Neural cell (in vitro differentiated cells): ENCODE data around the gene CUTC. TPM values are rescaled to one million over a fixed set of nuclear protein-coding genes. Genes with fewer than 3 reads are reported as not detected.

Experiments used
- H2AFZ ChIP-seq: fragments of 200-600, 300-800 bp; sonication (generic), shearing (Covaris generic); 2 replicates; pipeline ENCODE4 v1.6.0; 2014; ENCODE audit warnings: low read depth, mild to moderate bottlenecking, antibody characterized with exemption, low read length, moderate library complexity
- H3F3A ChIP-seq: fragments of 200-600 bp; shearing (Covaris generic); 2 replicates; pipeline ENCODE4 v1.6.1; 2016; ENCODE audit warnings: mild to moderate bottlenecking, moderate library complexity, mixed read lengths, antibody characterized with exemption, low read length; ENCODE audit not compliant: insufficient read depth, poor library complexity, severe bottlenecking
- H3K27ac ChIP-seq: fragments of 200-600, 300-800 bp; sonication (generic), shearing (Covaris generic); 2 replicates; pipeline ENCODE4 v1.5.1; 2014; ENCODE audit warnings: mild to moderate bottlenecking, low read length, moderate library complexity
- H3K27me3 ChIP-seq: fragments of 300-800, 200-600 bp; sonication (generic), shearing (Covaris generic); 2 replicates; pipeline ENCODE4 v1.6.0; 2014; ENCODE audit warnings: mild to moderate bottlenecking, low read depth, low read length, moderate library complexity; ENCODE audit not compliant: insufficient read depth
- H3K36me3 ChIP-seq: fragments of 300-800, 200-600 bp; sonication (generic), shearing (Covaris generic); 2 replicates; pipeline ENCODE4 v1.5.1; 2014; ENCODE audit warnings: mild to moderate bottlenecking, antibody characterized with exemption, low read length, moderate library complexity; ENCODE audit not compliant: insufficient read depth
- H3K4me2 ChIP-seq: fragments of 300-800, 200-600 bp; sonication (generic), shearing (Covaris generic); 2 replicates; pipeline ENCODE4 v1.6.0; 2014; ENCODE audit warnings: mild to moderate bottlenecking, low read length
- H3K4me3 ChIP-seq: fragments of 300-800, 200-600 bp; sonication (generic), shearing (Covaris generic); 2 replicates; pipeline ENCODE4 v1.5.1; 2014; ENCODE audit warnings: mild to moderate bottlenecking, low read length, moderate library complexity
- H3K79me2 ChIP-seq: fragments of 200-600 bp; shearing (Covaris generic); replicated peaks from 2 replicates; pipeline ENCODE4 v1.6.0; 2014; ENCODE audit warnings: mild to moderate bottlenecking, low read length, moderate library complexity; ENCODE audit not compliant: insufficient read depth
- H3K9ac ChIP-seq: fragments of 300-800, 200-600 bp; sonication (generic), shearing (Covaris generic); 2 replicates; pipeline ENCODE4 v1.6.1; 2016; ENCODE audit warnings: mild to moderate bottlenecking, low read length, mixed read lengths
- H3K9me2 ChIP-seq: fragments of 200-600 bp; shearing (Covaris generic); 2 replicates; pipeline ENCODE4 v1.6.1; 2016; ENCODE audit warnings: mild to moderate bottlenecking, low read length, mixed read lengths; ENCODE audit not compliant: insufficient read depth
- H3K9me3 ChIP-seq: fragments of 200-600, 300-800 bp; sonication (generic), shearing (Covaris generic); 2 replicates; pipeline ENCODE4 v1.6.1; 2016; ENCODE audit warnings: mild to moderate bottlenecking, mixed run types, low read length, moderate library complexity, mixed read lengths
- H4K20me1 ChIP-seq: fragments of 200-600 bp; shearing (Covaris generic); 2 replicates; pipeline ENCODE4 v1.6.1; 2016; ENCODE audit warnings: mild to moderate bottlenecking, mixed run types; ENCODE audit not compliant: insufficient read depth
- EP300 ChIP-seq: fragments of 450-650 bp; conservative IDR thresholded peaks from 2 replicates; pipeline ENCODE4 v1.6.1; 2014; ENCODE audit warnings: antibody characterized with exemption, mild to moderate bottlenecking, moderate library complexity; ENCODE audit not compliant: poor library complexity, severe bottlenecking
- EZH2 ChIP-seq: fragments of 200-600, 300-800 bp; shearing (Covaris generic), sonication (generic); IDR thresholded peaks from 2 replicates; pipeline ENCODE4 v1.6.1; 2014; ENCODE audit warnings: antibody characterized with exemption, low read length, borderline replicate concordance, mild to moderate bottlenecking; ENCODE audit not compliant: insufficient read depth, poor library complexity, severe bottlenecking
- MXI1 ChIP-seq: fragments of 450-650 bp; conservative IDR thresholded peaks from 2 replicates; pipeline ENCODE4 v1.6.1; 2014; ENCODE audit warnings: antibody characterized with exemption, mild to moderate bottlenecking; ENCODE audit not compliant: poor library complexity, severe bottlenecking
- POLR2AphosphoS5 ChIP-seq: IDR thresholded peaks from 2 replicates; pipeline ENCODE4 v1.6.1; 2012
- RAD21 ChIP-seq: fragments of 450-650 bp; conservative IDR thresholded peaks from 2 replicates; pipeline ENCODE4 v1.6.1; 2014; ENCODE audit warnings: antibody characterized with exemption, mild to moderate bottlenecking, moderate library complexity
- SMC3 ChIP-seq: fragments of 450-650 bp; conservative IDR thresholded peaks from 2 replicates; pipeline ENCODE4 v1.6.1; 2014; ENCODE audit warnings: antibody characterized with exemption, mild to moderate bottlenecking, moderate library complexity; ENCODE audit not compliant: poor library complexity
- TAF1 ChIP-seq: IDR thresholded peaks from 2 replicates; pipeline ENCODE4 v1.6.1; 2012; ENCODE audit warnings: low read depth
- polyA plus RNA-seq: library from polyadenylated mRNA; depleted of rRNA; stranded (reverse); fragments of >200 nt; gene quantifications from 2 replicates; pipeline ENCODE4 v1.2.3, GENCODE V29; 2014
- TF ChIP-seq, protein P1 (sequence below): fragments of 450-650 bp; IDR thresholded peaks from 2 replicates; pipeline ENCODE4 v1.5.1; 2014; ENCODE audit warnings: antibody characterized with exemption, mild to moderate bottlenecking, moderate library complexity; ENCODE audit not compliant: poor library complexity, severe bottlenecking
- TF ChIP-seq, protein P2 (sequence below): IDR thresholded peaks from 2 replicates; pipeline ENCODE4 v1.6.1; 2012; ENCODE audit warnings: borderline replicate concordance

CUTC gene
- polyA plus RNA-seq, 1 donor from 2014 or later, result 26.2 TPM

DNA sequence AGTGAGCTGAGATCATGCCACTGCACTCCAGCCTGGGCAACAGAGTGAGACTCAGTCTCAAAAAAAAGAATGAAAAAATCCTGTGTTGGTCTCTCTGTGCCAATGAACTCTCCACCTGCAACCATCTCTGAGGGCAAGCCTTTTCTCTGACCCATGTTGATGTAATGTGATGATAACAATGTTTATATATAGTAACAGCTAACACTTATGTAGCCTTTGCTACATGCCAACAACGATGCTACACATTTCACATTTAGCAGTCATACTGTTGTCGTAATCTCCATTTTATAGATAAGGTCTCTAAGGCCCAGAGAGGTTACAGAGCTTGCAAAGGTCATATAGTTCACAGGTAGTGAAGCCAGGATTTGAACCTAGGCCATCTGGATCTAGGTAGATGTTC lies 11.6 kb upstream of the CUTC start:
- Histone ChIP-seq H3K4me3 (no peak overlapping the region), H2AFZ (no peak overlapping the region), H3K9me3 (no peaks in the 10 kb centered on the region), H3F3A (no peaks in the 10 kb centered on the region), H3K79me2 (no peaks in the 10 kb centered on the region), H4K20me1 (no peaks in the 10 kb centered on the region), H3K27me3 (no peaks in the 10 kb centered on the region), H3K27ac (no peak overlapping the region), H3K36me3 (no peaks in the 10 kb centered on the region), H3K9me2 (no peaks in the 10 kb centered on the region), H3K9ac (no peak overlapping the region), H3K4me2 (no peak overlapping the region)
- TF ChIP-seq EZH2 (no peak), MXI1 (no peak), TAF1 (no peak)

DNA sequence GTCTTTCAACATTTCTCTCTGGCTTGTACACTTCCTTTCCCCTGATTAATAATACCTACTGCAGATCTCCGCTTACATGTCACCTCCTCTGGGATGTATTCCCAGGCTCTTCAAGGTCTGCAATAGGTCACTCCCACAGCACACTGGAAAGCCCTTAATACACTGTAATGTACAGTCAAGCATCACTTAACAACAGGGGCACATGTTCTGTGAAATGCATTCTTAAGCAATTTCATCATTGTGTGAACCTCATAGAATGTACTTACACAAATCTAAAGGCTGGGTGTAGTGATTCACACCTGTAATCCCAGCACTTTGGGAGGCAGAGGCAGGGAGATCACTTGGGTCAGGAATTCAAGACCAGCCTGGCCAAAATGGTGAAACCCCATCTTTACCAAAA lies 2.0 kb upstream of the CUTC start:
- Histone ChIP-seq H3K4me2 (no peak overlapping the region), H3K4me3 (no peak overlapping the region), H2AFZ (no peak overlapping the region), H3K9ac (no peak overlapping the region), H3K27me3 (no peaks in the 10 kb centered on the region), H3K9me2 (no peaks in the 10 kb centered on the region), H3K9me3 (no peaks in the 10 kb centered on the region), H3K27ac (no peak overlapping the region), H3F3A (peaks cover 5% of the 10 kb centered on the region), H4K20me1 (no peaks in the 10 kb centered on the region), H3K36me3 (no peaks in the 10 kb centered on the region), H3K79me2 (peaks cover 10% of the 10 kb centered on the region)
- TF ChIP-seq RAD21 (no peak), MXI1 (no peak), TAF1 (no peak), EP300 (no peak), POLR2AphosphoS5 (no peak), SMC3 (no peak), EZH2 (no peak)
- TF ChIP-seq, protein P1, sequence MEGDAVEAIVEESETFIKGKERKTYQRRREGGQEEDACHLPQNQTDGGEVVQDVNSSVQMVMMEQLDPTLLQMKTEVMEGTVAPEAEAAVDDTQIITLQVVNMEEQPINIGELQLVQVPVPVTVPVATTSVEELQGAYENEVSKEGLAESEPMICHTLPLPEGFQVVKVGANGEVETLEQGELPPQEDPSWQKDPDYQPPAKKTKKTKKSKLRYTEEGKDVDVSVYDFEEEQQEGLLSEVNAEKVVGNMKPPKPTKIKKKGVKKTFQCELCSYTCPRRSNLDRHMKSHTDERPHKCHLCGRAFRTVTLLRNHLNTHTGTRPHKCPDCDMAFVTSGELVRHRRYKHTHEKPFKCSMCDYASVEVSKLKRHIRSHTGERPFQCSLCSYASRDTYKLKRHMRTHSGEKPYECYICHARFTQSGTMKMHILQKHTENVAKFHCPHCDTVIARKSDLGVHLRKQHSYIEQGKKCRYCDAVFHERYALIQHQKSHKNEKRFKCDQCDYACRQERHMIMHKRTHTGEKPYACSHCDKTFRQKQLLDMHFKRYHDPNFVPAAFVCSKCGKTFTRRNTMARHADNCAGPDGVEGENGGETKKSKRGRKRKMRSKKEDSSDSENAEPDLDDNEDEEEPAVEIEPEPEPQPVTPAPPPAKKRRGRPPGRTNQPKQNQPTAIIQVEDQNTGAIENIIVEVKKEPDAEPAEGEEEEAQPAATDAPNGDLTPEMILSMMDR, result no peak
- TF ChIP-seq, protein P2, sequence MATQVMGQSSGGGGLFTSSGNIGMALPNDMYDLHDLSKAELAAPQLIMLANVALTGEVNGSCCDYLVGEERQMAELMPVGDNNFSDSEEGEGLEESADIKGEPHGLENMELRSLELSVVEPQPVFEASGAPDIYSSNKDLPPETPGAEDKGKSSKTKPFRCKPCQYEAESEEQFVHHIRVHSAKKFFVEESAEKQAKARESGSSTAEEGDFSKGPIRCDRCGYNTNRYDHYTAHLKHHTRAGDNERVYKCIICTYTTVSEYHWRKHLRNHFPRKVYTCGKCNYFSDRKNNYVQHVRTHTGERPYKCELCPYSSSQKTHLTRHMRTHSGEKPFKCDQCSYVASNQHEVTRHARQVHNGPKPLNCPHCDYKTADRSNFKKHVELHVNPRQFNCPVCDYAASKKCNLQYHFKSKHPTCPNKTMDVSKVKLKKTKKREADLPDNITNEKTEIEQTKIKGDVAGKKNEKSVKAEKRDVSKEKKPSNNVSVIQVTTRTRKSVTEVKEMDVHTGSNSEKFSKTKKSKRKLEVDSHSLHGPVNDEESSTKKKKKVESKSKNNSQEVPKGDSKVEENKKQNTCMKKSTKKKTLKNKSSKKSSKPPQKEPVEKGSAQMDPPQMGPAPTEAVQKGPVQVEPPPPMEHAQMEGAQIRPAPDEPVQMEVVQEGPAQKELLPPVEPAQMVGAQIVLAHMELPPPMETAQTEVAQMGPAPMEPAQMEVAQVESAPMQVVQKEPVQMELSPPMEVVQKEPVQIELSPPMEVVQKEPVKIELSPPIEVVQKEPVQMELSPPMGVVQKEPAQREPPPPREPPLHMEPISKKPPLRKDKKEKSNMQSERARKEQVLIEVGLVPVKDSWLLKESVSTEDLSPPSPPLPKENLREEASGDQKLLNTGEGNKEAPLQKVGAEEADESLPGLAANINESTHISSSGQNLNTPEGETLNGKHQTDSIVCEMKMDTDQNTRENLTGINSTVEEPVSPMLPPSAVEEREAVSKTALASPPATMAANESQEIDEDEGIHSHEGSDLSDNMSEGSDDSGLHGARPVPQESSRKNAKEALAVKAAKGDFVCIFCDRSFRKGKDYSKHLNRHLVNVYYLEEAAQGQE, result no peak
